HuH-7 (cell line): ENCODE measurements around the gene ABCF3.

Experiments
- DNase-seq: peaks from one replicate; pipeline ENCODE4 v3.0.0; 2011; ENCODE audit warnings: low spot score

The ABCF3 gene

DNA sequence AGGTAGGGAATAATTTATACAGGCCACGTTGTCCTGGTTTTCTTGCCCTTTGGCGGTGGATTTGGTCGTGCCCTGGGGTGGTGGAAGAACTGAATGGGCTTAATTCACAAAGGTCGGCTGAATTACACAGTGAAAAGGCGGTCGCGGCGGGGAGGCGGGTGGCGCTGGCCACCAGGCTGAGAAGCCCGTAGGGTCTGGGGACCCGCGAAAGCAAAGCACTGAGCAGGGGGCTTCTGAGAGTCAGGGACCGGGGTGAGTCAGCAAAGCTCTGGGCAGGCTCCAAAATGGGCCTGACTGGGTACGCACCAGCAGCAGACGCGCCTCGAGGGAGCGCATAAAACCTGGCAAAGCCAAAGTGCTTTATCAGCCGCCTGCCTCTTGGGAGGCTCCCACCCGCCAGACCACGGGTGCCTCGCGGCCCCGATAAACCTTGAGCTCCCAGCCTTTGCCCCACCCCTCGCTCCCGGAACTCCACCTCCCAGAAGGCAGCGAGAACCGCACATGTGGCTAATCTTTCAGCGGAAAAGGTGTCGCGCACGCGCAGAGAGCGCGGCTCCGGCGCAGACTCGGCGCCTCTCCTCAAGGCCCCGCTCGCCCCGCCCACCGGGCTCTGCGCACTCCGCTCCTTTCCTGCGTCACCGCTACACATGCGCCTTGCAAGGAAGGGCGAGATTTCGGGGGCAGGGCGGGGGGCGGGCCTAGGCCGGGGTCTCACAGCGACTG, 377 bp upstream of the ABCF3 start:
- peak; percentile 95 for DNase-seq

DNA sequence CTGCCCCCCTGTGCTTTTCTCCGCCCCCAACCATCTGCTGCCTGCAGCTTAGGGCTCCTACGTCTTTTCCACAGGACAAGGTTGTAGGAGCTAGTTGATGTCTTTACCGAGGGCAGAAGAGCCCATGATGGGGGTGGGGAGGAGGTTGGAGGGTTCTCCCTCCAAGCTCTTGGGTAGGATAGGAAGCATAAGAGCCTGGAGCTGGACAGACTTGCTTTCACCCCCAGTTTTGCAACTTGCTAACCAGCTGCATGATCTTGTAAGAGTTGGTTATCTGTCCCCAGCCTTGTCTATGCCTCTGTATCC, 856 bp downstream of the ABCF3 start:
- DNase-seq: no peak

DNA sequence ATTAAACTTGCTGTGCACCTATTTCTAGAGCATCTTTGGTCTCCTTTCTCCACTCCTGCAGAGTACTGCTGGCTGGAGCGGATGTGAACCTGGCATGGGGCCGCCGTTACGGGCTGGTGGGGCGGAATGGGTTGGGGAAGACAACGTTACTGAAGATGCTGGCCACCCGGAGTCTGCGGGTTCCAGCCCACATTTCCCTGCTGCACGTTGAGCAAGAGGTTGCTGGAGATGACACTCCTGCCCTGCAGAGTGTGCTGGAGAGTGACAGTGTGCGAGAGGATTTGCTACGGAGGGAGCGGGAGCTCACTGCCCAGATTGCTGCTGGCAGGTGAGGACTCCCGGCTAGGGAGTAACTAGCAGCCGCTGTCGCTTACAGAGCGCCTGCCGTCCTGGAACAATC, 2.1 kb downstream of the ABCF3 start:
- no peak for DNase-seq

- DNase-seq: no peak
These were observed 3.4 kb downstream of the ABCF3 start for GRCh38 chr3:184189421-184189820.

DNA sequence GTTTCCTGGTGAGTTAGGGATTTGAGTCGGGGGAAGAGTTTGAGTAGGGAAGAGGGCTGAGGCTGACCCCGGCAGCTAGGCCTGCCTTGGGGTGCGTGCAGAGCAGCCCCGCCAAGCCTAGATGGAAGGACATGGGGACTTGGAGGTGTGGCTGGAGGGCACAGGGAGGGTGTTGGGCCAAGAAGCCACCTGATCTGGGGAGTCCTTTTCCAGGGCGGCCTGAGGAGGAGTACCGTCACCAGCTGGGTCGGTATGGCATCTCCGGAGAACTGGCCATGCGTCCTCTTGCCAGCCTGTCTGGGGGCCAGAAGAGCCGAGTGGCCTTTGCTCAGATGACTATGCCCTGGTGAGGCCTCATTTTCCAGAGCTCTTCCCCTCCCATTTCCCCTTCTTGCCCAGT, 6.9 kb downstream of the ABCF3 start:
- DNase-seq: no peak

GRCh38 chr3:184193991-184194539, 8.1 kb downstream of the ABCF3 start:
- no peak for DNase-seq

DNA sequence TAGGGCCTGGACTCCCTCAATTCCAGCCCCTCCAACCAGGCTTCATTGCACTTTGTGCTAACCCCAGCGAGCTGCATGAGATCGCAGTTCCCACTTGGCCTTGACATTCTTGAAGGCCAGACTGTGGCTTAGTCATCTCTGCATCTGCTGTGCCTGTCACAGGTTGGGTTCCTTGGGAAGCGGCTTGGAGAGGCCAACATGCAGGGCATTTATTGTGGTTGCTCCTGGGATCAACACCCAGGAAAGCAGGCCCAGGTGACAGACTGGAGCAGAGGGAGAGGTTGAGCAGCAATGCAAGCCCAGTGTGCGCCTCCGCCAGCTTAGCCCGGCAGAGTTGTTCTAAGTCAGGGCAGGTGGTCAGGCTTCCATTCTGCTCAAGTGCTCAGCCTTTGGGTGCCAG, 10.5 kb downstream of the ABCF3 start:
- no peak for DNase-seq

- DNase-seq: no peak
These were observed 12.5 kb downstream of the ABCF3 start for GRCh38 chr3:184198509-184198908.

GRCh38 chr3:184200825-184201224, 14.8 kb downstream of the ABCF3 start:
- no peak for DNase-seq

DNA sequence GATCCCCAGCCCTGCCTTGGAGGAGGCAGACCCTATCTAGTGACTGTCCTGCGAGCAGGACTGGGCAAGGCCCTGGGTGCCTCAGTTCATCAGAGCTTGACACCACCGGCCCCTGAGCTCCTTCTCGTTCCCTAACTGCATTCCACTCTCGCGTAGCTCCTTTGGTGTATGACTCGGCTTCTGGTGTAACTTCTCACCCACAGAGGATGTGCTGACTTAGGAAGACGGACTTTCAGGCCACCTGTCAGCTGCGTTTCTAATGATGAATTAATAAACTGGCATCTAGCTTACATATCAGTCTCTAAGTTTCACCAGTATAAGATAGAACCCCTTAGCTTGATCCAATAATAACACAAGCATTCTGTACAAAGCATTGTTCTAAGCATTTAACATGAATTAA, 17.5 kb downstream of the ABCF3 start:
- DNase-seq: no peak

- no peak for DNase-seq
These were observed 23.3 kb downstream of the ABCF3 start for GRCh38 chr3:184209146-184209923.

- DNase-seq: no peak
These were observed 25.3 kb downstream of the ABCF3 start for GRCh38 chr3:184211297-184211696.

GRCh38 chr3:184211718-184212117, 25.7 kb downstream of the ABCF3 start:
- DNase-seq: no peak

GRCh38 chr3:184218814-184219213, 32.8 kb downstream of the ABCF3 start:
- no peak for DNase-seq

GRCh38 chr3:184222521-184222920, 36.5 kb downstream of the ABCF3 start:
- no peak for DNase-seq

DNA sequence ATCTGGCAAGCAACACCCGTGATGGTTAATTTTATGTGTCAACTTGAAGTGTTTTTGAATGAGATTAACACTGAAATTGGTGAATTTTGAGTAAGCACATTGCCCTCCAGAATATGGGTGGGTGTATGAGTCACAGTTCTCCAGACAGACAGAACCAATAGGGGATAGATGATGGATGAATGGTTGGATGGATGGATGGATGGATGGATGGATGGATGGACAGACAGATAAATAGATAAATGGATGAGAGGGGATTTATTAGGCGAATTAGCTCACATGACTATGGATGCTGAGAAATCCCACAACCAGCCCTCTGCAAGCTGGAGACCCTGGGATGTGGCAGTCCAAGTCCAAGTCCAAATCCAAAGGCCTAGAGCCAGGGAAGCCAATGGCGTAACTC, 37.9 kb downstream of the ABCF3 start:
- DNase-seq: no peak

DNA sequence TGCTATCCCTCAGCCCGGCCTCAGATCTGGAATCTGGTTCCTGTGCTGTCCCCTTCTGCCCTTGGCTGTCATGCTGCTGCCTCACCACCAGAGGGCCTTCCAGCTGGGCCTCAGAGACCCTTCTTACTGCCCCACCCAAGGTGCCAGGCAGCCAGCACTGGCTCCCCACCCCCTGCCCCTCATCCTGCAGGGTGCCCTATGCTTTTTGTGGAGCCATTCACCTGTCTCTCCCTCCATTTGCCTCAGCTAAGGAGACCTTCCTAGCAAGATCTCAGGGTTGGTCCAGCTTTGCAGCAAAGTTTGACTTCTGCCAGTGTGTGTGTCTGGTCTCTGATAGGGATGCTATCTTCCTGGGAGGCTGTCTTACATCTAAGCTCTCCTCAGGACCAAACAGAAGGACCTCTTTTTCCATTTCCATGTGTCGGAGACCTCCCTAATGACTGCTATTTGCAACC, 41.5 kb downstream of the ABCF3 start:
- DNase-seq: peak; percentile 85

DNA sequence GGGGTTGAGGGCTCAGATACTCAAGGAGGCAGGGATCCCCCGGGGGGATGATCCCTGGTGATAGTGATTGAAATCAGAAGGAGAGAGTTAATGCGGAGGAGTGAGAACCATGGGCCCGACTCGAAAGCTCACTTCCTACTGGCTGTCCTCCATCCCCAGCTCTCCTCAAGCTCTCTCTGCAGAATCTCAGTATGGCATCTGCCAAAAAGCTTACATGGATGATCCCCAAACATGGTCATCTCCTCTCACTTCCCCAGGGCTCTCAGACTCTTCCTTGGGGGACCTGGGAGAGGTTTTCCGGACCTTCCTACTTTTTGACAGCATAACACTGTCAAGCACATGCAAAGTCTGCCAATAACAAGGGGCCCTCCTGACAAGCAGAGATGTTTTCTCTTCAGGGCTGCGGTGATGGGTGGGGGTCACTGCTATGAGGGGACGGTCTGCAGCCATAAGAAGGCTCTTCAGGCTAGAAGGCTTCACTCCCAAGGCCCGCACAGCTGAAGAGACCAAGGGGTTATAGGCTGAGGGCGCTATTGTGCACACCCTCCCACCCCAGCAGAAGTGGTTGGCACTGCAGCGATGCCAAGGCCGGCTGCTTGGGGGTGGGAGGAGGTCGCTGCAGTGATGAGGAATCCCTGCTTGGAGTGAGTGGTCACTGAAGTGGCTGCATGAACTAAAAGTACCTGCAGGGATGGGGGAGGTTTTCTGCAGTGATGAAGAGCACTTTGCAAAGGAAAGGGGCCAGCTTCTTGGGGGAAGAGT, 42.6 kb downstream of the ABCF3 start:
- no peak for DNase-seq

DNA sequence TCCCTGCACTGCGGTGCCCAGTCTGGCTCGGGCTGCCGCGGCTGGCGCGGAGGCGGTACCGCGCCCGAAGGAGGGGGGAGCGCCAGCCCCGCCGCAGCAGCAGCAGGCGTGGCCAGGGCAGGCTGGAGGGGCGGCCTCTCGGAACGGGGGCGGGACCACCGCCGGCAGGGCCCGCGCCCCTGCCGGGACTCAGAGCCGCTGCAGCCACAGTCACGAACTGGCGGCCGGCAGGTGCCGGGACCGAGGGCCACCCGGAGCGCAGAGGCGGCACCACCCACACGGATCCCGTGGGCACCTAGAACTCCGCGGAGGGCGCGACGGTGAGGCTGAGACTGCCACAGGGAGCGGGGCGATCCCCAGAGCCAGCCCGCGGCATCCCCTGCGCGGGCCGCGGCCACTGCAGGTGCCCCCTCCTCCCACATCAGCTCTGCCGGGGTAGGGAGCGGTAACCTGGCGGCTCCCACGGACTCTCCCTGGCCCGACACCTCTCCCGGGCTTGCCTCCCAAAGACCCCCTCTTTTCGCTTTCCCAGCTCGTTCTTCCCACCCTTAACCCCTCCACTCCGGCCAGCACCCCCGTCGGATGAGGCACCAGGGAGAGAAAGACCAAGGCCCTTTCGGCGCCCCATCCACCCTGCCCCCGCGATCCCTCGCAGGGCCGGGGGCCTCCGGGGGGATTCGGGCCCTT, 43.5 kb downstream of the ABCF3 start, which contains the start of gene VWA5B2:
Gene VWA5B2, plus strand, starts transcription at position 192 of the 687 bp plus-strand sequence. CDS start 944 bp downstream, outside the sequence.
- DNase-seq: peak; percentile 91

- DNase-seq: peak; percentile 88
These were observed 44.1 kb downstream of the ABCF3 start for GRCh38 chr3:184230081-184230602.
